ENCODE data around the gene GYG1. TPM values are rescaled to one million over a fixed set of nuclear protein-coding genes. Genes with fewer than 3 reads are reported as not detected.

GYG1 gene
- total and polyA plus RNA-seq, 2 of the 8 experiments (the other 6 are each of a cell fraction or from before 2014, with no cell fraction given) = 19.4 to 34.2 TPM

GRCh38 chr3:148964809-148965208 is 26.5 kb upstream of the GYG1 start (continued):
- TF ChIP-seq SP1 (IDR thresholded peaks at IDR 0.05; ENCODE audit: low read depth, low read length) (no peak), CBX8 (IDR thresholded peaks at IDR 0.05; ENCODE audit: borderline replicate concordance, low read depth, low read length) (no peak), SUZ12 (IDR thresholded peaks at IDR 0.05; ENCODE audit: low read length) (no peak)
